ENCODE data around the gene GRM4.

DNA sequence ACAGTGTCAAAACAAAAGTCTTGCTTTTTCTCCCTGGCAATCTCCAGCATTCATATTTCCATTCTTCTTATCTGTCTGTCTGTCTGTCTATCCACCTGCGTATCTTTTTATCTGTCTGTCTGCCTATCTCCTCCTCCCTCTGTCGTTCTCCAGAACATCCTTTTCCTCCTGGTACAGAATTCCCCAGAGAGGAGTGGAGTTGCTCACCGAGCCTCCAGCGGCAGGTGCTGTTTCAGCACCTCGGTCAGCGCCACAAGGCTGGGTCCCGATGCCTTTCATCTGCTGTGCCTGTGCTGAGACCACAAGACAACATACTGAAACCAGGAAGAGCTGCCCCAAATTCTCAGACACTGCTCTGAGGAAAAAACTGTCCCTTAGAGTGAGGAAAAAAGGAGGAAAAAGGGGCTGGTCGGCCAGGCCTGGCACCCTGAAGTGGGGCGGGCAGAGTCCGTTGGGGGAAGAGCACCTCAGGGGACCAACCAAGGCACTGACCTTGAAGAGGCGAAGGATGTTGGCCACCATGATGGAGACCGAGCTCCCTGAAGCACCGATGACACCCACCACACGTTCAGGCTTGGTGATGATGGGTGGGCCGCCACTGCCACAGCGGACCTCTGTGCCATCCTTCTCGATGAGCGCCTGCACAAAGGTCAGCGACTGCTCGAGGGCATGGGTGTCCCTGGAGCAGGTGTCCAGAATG lies 13.3 kb downstream of the GRM4 start:
- TF ChIP-seq, protein P1, sequence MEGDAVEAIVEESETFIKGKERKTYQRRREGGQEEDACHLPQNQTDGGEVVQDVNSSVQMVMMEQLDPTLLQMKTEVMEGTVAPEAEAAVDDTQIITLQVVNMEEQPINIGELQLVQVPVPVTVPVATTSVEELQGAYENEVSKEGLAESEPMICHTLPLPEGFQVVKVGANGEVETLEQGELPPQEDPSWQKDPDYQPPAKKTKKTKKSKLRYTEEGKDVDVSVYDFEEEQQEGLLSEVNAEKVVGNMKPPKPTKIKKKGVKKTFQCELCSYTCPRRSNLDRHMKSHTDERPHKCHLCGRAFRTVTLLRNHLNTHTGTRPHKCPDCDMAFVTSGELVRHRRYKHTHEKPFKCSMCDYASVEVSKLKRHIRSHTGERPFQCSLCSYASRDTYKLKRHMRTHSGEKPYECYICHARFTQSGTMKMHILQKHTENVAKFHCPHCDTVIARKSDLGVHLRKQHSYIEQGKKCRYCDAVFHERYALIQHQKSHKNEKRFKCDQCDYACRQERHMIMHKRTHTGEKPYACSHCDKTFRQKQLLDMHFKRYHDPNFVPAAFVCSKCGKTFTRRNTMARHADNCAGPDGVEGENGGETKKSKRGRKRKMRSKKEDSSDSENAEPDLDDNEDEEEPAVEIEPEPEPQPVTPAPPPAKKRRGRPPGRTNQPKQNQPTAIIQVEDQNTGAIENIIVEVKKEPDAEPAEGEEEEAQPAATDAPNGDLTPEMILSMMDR (IDR thresholded peaks at IDR 0.05): no peak
- TF ChIP-seq POLR2A (IDR thresholded peaks at IDR 0.05): no peak

All from Peyer's patch (tissue), 4 donors.